ENCODE results near the gene MCC.

Gene MCC

DNA sequence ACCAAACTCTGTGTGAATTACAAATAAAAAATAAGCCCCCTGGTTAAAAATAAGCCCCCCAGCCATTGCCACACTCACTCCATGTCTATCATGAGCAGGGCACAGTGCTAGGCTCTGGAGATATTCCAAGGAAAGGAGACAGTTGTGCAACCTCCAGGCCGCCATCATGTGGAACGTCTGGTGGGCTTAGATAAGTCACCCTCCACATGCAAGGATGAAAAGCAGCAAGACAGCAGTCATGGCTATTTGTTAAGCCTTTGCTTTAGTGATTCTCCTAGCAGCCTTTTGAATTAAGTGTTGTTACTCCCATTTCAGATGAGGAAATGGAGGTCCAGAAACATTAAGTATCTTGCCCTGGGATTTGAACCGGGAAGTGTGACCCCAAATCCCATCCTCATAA is 416.9 kb downstream of the MCC start:
- H3K27ac ChIP-seq, result no peak overlapping the region
- no peaks in the 10 kb centered on the region for H3K9me3 ChIP-seq (ENCODE audit: severe bottlenecking)
- no peaks in the 10 kb centered on the region for H3K27me3 ChIP-seq (ENCODE audit: insufficient read depth, low read depth, severe bottlenecking)
- TF ChIP-seq, protein P1, sequence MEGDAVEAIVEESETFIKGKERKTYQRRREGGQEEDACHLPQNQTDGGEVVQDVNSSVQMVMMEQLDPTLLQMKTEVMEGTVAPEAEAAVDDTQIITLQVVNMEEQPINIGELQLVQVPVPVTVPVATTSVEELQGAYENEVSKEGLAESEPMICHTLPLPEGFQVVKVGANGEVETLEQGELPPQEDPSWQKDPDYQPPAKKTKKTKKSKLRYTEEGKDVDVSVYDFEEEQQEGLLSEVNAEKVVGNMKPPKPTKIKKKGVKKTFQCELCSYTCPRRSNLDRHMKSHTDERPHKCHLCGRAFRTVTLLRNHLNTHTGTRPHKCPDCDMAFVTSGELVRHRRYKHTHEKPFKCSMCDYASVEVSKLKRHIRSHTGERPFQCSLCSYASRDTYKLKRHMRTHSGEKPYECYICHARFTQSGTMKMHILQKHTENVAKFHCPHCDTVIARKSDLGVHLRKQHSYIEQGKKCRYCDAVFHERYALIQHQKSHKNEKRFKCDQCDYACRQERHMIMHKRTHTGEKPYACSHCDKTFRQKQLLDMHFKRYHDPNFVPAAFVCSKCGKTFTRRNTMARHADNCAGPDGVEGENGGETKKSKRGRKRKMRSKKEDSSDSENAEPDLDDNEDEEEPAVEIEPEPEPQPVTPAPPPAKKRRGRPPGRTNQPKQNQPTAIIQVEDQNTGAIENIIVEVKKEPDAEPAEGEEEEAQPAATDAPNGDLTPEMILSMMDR (IDR thresholded peaks at IDR 0.05; ENCODE audit: low read depth, low read length), result no peak
- H3K36me3 ChIP-seq, result peaks cover 100% of the 10 kb centered on the region
- H3K4me3 ChIP-seq (ENCODE audit: low read depth, low read length), result no peak overlapping the region
- no peak for DNase-seq

GRCh38 chr5:113070901-113071300 is 417.4 kb downstream of the MCC start:
- H3K27ac ChIP-seq, result no peak overlapping the region
- H3K9me3 ChIP-seq (ENCODE audit: severe bottlenecking), result no peaks in the 10 kb centered on the region
- H3K4me3 ChIP-seq (ENCODE audit: low read depth, low read length), result no peak overlapping the region
- H3K27me3 ChIP-seq (ENCODE audit: insufficient read depth, low read depth, severe bottlenecking), result no peaks in the 10 kb centered on the region
- peaks cover 100% of the 10 kb centered on the region for H3K36me3 ChIP-seq
- TF ChIP-seq, protein P1 (IDR thresholded peaks at IDR 0.05; ENCODE audit: low read depth, low read length), result no peak
- no peak for DNase-seq

- H3K36me3 ChIP-seq, result peaks cover 100% of the 10 kb centered on the region
- H3K27ac ChIP-seq, result peak overlapping the region; percentile 11; the same call in 1 of the 2 replicates
- H3K27me3 ChIP-seq (ENCODE audit: insufficient read depth, low read depth, severe bottlenecking), result no peaks in the 10 kb centered on the region
- no peaks in the 10 kb centered on the region for H3K9me3 ChIP-seq (ENCODE audit: severe bottlenecking)
- TF ChIP-seq, protein P1 (IDR thresholded peaks at IDR 0.05; ENCODE audit: low read depth, low read length), result no peak
- DNase-seq, result peak; percentile 42
- H3K4me3 ChIP-seq (ENCODE audit: low read depth, low read length), result no peak overlapping the region
Measured at GRCh38 chr5:113068559-113068958, 419.7 kb downstream of the MCC start.

DNA sequence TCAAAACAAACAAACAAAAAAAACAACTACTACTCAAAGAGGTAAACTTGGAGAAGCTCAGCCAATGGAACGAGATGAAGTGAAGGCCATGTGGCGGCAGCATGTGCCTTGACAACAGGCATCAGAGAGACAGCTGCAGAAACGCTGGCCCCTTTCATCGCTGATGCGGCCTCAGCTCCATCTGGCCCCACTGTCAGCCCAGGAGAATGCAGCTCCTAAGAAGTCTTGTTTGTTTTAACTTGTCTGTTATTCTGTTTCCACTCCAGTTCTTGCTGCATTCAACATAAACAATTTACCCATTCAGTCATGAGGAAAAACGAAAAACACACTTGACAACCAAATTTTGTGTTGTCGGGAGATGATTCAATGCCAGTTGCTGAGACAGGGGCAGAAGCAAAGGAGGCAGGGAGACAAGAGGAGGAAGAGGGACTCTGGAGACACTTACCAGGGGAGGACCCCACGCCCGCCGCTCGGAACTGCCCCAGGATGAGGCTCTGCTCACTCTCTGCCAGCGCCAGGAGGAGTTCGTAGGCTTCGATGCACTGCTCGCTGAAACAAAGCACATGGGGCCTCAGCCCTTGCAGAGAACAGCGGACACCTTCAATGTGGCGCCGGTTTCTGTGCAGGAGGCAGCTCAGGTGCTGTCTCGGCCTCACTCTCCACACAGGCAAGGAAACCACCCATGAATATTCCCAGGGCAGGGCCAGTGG is 420.5 kb downstream of the MCC start:
- no peak overlapping the region for H3K4me3 ChIP-seq (ENCODE audit: low read depth, low read length)
- no peak for DNase-seq
- H3K36me3 ChIP-seq, result peaks cover 100% of the 10 kb centered on the region
- H3K27me3 ChIP-seq (ENCODE audit: insufficient read depth, low read depth, severe bottlenecking), result no peaks in the 10 kb centered on the region
- TF ChIP-seq, protein P1 (IDR thresholded peaks at IDR 0.05; ENCODE audit: low read depth, low read length), result no peak
- H3K9me3 ChIP-seq (ENCODE audit: severe bottlenecking), result no peaks in the 10 kb centered on the region
- H3K27ac ChIP-seq, result no peak overlapping the region

GRCh38 chr5:113065626-113066025 is 422.6 kb downstream of the MCC start:
- DNase-seq, result no peak
- Histone ChIP-seq H3K4me3 (ENCODE audit: low read depth, low read length) (no peak overlapping the region), H3K36me3 (peaks cover 100% of the 10 kb centered on the region), H3K9me3 (ENCODE audit: severe bottlenecking) (no peaks in the 10 kb centered on the region), H3K27ac (no peak overlapping the region), H3K27me3 (ENCODE audit: insufficient read depth, low read depth, severe bottlenecking) (no peaks in the 10 kb centered on the region)
- TF ChIP-seq, protein P1 (IDR thresholded peaks at IDR 0.05; ENCODE audit: low read depth, low read length), result no peak

- TF ChIP-seq, protein P1 (IDR thresholded peaks at IDR 0.05; ENCODE audit: low read depth, low read length), result no peak
- Histone ChIP-seq H3K9me3 (ENCODE audit: severe bottlenecking) (no peaks in the 10 kb centered on the region), H3K27ac (no peak overlapping the region), H3K4me3 (ENCODE audit: low read depth, low read length) (no peak overlapping the region), H3K36me3 (peaks cover 100% of the 10 kb centered on the region), H3K27me3 (ENCODE audit: insufficient read depth, low read depth, severe bottlenecking) (no peaks in the 10 kb centered on the region)
- no peak for DNase-seq
Measured at GRCh38 chr5:113064806-113065205, 423.4 kb downstream of the MCC start.
